ENCODE data around the gene ING3.

DNA sequence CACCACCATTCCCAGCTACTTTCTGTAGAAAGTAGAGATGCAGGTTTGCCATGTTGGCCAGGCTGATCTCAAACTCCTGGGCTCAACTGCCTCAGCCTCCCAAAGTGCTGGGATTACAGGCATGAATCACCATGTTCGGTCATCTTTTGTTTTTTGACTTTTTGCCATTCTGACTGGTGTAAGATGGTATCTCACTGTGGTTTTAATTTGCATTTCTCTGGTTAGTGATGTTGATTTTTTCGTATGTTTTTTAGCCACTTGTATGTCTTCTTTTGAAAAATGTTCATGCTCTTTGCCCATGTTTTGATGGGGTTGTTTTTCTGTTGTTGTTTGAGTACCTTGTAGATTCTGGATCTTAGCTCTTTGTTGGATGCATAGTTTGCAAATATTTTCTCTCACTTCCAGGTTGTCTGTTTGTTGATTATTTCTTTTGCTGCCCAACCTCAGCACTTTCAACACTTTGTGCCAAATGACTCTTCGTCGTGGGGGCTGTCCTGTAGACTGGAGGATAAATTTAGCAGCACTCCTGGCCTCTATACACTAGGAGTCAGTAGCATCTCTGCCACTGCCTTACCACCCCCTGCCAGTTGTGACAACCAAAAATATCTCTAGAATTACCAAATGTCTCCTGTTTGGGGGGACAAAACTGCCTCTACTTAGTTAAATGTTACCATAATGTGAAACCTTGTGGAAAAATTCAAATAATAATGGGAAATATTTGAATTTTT, 31.5 kb downstream of the ING3 start:
- no peak for TF ChIP-seq TCF7L2 (IDR thresholded peaks at IDR 0.05; ENCODE audit: low read depth, low read length)
- TF ChIP-seq RXRA (CRISPR knock-in tag; IDR thresholded peaks at IDR 0.05): no peak
- no peak for TF ChIP-seq ZNF547 (CRISPR knock-in tag; IDR thresholded peaks at IDR 0.05)
